ENCODE data around the gene LPP. TPM values are rescaled to one million over a fixed set of nuclear protein-coding genes. Genes with fewer than 3 reads are reported as not detected.

The LPP gene
- polyA plus RNA-seq, 3 donors = 14.1 to 23.2 (median 15.3) TPM

GRCh38 chr3:188239577-188239976 lies 85.6 kb downstream of the LPP start:
- no peak for DNase-seq
- no peak overlapping the region for H3K27ac Mint-ChIP-seq
- peaks cover 5% of the 10 kb centered on the region for H3K4me1 Mint-ChIP-seq
- WGBS (ENCODE audit: insufficient coverage) = no CpG with 5 or more reads among the region's 1 CpG
- Histone ChIP-seq H3K36me3 (replicated peaks in 1 of 2; ENCODE audit: control insufficient read depth in 1 of 2, insufficient read depth in 2 of 2, low read length in 2 of 2) (peaks cover 0 to 7% of the 10 kb centered on the region in 2 donors), H3K79me2 (ENCODE audit: insufficient read depth, low read length) (no peaks in the 10 kb centered on the region), H3K9ac (ENCODE audit: insufficient read depth, low read length, poor library complexity, severe bottlenecking) (no peak overlapping the region), H3K4me1 (ENCODE audit: control insufficient read depth in 1 of 2, insufficient read depth in 2 of 2, low read length in 2 of 2) (no peaks in the 10 kb centered on the region), H4K20me1 (ENCODE audit: insufficient read depth, low read length) (no peaks in the 10 kb centered on the region), H3K27me3 (ENCODE audit: control insufficient read depth in 2 of 2, insufficient read depth in 2 of 2, low read length in 2 of 2) (no peaks in the 10 kb centered on the region), H3K4me3 (replicated peaks in 1 of 3; ENCODE audit: low read depth in 2 of 3, low read length in 3 of 3) (no peak overlapping the region), H3K9me3 (replicated peaks in 1 of 2; ENCODE audit: control insufficient read depth in 1 of 2, insufficient read depth in 1 of 2, low read length in 2 of 2) (no peaks in the 10 kb centered on the region), H3K27ac (ENCODE audit: low read depth in 1 of 2, low read length in 2 of 2) (no peak overlapping the region), H2AFZ (ENCODE audit: insufficient read depth, low read depth, low read length, poor library complexity, severe bottlenecking) (no peak overlapping the region), H3K4me2 (replicated peaks; ENCODE audit: extremely low read depth, low read length, poor library complexity, severe bottlenecking) (no peak overlapping the region)
- intact Hi-C loops (cut with micrococcal nuclease) = no loop called here
- no peaks in the 10 kb centered on the region for H3K27me3 Mint-ChIP-seq (ENCODE audit: low read depth in 3 of 3)
- peaks cover 15 to 33% of the 10 kb centered on the region in 2 donors for H3K36me3 Mint-ChIP-seq
- TF ChIP-seq CTCF (IDR thresholded peaks at IDR 0.05) = no peak
- peaks cover 0 to 1% (median 0%) of the 10 kb centered on the region in 7 donors for H3K9me3 Mint-ChIP-seq
- no peak overlapping the region for H3K4me3 Mint-ChIP-seq

- DNase-seq = no peak
- WGBS (ENCODE audit: insufficient coverage) = 89% methylated on average over 3 of the region's 7 CpGs
- Histone ChIP-seq H2AFZ (ENCODE audit: insufficient read depth, low read depth, low read length, poor library complexity, severe bottlenecking) (no peak overlapping the region), H3K79me2 (ENCODE audit: insufficient read depth, low read length) (no peaks in the 10 kb centered on the region), H3K27ac (ENCODE audit: low read depth in 1 of 2, low read length in 2 of 2) (no peak overlapping the region), H3K27me3 (ENCODE audit: control insufficient read depth in 2 of 2, insufficient read depth in 2 of 2, low read length in 2 of 2) (no peaks in the 10 kb centered on the region), H3K4me3 (replicated peaks in 1 of 3; ENCODE audit: low read depth in 2 of 3, low read length in 3 of 3) (no peak overlapping the region), H3K36me3 (replicated peaks in 1 of 2; ENCODE audit: control insufficient read depth in 1 of 2, insufficient read depth in 2 of 2, low read length in 2 of 2) (peaks cover 0 to 7% of the 10 kb centered on the region in 2 donors), H3K9me3 (replicated peaks in 1 of 2; ENCODE audit: control insufficient read depth in 1 of 2, insufficient read depth in 1 of 2, low read length in 2 of 2) (no peaks in the 10 kb centered on the region), H3K4me1 (ENCODE audit: control insufficient read depth in 1 of 2, insufficient read depth in 2 of 2, low read length in 2 of 2) (no peaks in the 10 kb centered on the region), H3K4me2 (replicated peaks; ENCODE audit: extremely low read depth, low read length, poor library complexity, severe bottlenecking) (no peak overlapping the region), H4K20me1 (ENCODE audit: insufficient read depth, low read length) (no peaks in the 10 kb centered on the region), H3K9ac (ENCODE audit: insufficient read depth, low read length, poor library complexity, severe bottlenecking) (no peak overlapping the region)
- H3K27me3 Mint-ChIP-seq (ENCODE audit: low read depth in 3 of 3) = no peaks in the 10 kb centered on the region
- peaks cover 3% of the 10 kb centered on the region for H3K4me1 Mint-ChIP-seq
- peaks cover 0 to 1% (median 0%) of the 10 kb centered on the region in 7 donors for H3K9me3 Mint-ChIP-seq
- H3K36me3 Mint-ChIP-seq = peaks cover 11 to 27% of the 10 kb centered on the region in 2 donors
- H3K27ac Mint-ChIP-seq = peak overlapping the region in 2 of 7 donors; percentile 57 to 58
- H3K4me3 Mint-ChIP-seq = no peak overlapping the region
- no peak for TF ChIP-seq CTCF (IDR thresholded peaks at IDR 0.05)
- intact Hi-C loops (cut with micrococcal nuclease) = no loop called here
These were observed 86.4 kb downstream of the LPP start for GRCh38 chr3:188240189-188240981.

All from CD14-positive monocyte (primary cell).